Measurements from ENCODE around the gene EMP1. TPM values are rescaled to one million over a fixed set of nuclear protein-coding genes. Genes with fewer than 3 reads are reported as not detected.

EMP1 gene
- total and polyA plus RNA-seq, 2 donors (not counting 3 experiments of a cell fraction or from before 2014, with no cell fraction given), result 265 to 528 TPM

DNA sequence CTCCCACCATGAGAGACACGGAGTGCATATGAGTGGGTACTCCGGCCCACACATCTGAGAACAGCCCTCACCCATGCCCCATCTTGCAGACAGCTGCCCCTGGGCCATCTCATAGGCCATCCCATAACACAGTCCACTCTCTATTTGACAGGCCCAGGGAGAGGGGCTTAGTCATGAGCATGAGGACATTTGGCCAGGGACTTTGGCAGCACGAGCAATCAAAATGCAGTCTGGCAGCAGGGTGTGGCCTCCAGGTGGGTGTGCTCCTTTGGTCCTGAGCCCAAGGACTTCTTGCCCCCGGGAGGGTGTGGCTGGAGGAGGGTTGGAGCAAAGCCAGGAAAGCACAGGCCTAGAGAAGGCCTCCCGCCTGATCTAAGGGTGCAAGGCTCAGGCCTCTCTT, 25.6 kb downstream of the EMP1 start:
- ChIA-PET CTCF (interaction anchor here (1.9 kb wide), 1 partner anchor 12 kb away, joined by 5 read pairs; no protein-coding TSS in a partner anchor), POLR2A (no interaction called here)
- Histone ChIP-seq H3K27ac (ENCODE audit: insufficient read depth, low read depth, low read length) (no peak overlapping the region), H3K9me3 (replicated peaks; ENCODE audit: control insufficient read depth, insufficient read depth, low read length) (no peaks in the 10 kb centered on the region), H3K79me2 (ENCODE audit: control insufficient read depth, insufficient read depth, low read length) (no peaks in the 10 kb centered on the region), H3K9me1 (replicated peaks; ENCODE audit: control insufficient read depth, extremely low read depth, insufficient read depth, low read length) (no peaks in the 10 kb centered on the region), H3K4me2 (ENCODE audit: insufficient read depth, low read length) (no peak overlapping the region), H2AFZ (ENCODE audit: low read depth, low read length) (no peak overlapping the region), H3K36me3 (ENCODE audit: control insufficient read depth in 2 of 2, extremely low read depth in 1 of 2, insufficient read depth in 2 of 2, low read length in 2 of 2) (peaks cover 6 to 9% of the 10 kb centered on the region in 2 experiments), H3K9ac (replicated peaks; ENCODE audit: extremely low read depth, insufficient read depth, low read length) (no peak overlapping the region), H3K4me1 (ENCODE audit: control insufficient read depth, extremely low read depth, insufficient read depth, low read length) (no peaks in the 10 kb centered on the region), H3K27me3 (ENCODE audit: control insufficient read depth in 2 of 2, insufficient read depth in 2 of 2, low read length in 2 of 2) (no peaks in the 10 kb centered on the region), H4K20me1 (replicated peaks; ENCODE audit: control insufficient read depth, extremely low read depth, insufficient read depth, low read length) (no peaks in the 10 kb centered on the region), H3K4me3 (replicated peaks in 1 of 3; ENCODE audit: insufficient read depth in 1 of 3, low read depth in 1 of 3, low read length in 3 of 3) (no peak overlapping the region)
- DNase-seq (ENCODE audit: low read depth, low spot score) (no peak), FAIRE-seq (no peak)
- dilution Hi-C loops (cut with MboI; ENCODE audit: extremely low pct_ligation_motif_present, low sequenced_read_pairs) (no loop called here), intact Hi-C loops (cut with micrococcal nuclease) (no loop called here)
- no TSS peak for BruUV-seq (replicated peaks)
- TF ChIP-seq, protein P1, sequence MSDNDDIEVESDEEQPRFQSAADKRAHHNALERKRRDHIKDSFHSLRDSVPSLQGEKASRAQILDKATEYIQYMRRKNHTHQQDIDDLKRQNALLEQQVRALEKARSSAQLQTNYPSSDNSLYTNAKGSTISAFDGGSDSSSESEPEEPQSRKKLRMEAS (IDR thresholded peaks at IDR 0.05; ENCODE audit: insufficient read depth, insufficient read length), result no peak
- no peak for TF ChIP-seq GATA2 (IDR thresholded peaks at IDR 0.05; ENCODE audit: insufficient read depth, insufficient read length, low read depth, low read length)
- TF ChIP-seq POLR2A (IDR thresholded peaks at IDR 0.05; ENCODE audit: low read depth, low read length), result no peak
- TF ChIP-seq POLR2AphosphoS5 (IDR thresholded peaks at IDR 0.05; ENCODE audit: insufficient read depth, low read depth, low read length), result no peak
- TF ChIP-seq FOS (IDR thresholded peaks at IDR 0.05; ENCODE audit: borderline replicate concordance, insufficient read depth, low read length), result no peak
- TF ChIP-seq, protein P2, sequence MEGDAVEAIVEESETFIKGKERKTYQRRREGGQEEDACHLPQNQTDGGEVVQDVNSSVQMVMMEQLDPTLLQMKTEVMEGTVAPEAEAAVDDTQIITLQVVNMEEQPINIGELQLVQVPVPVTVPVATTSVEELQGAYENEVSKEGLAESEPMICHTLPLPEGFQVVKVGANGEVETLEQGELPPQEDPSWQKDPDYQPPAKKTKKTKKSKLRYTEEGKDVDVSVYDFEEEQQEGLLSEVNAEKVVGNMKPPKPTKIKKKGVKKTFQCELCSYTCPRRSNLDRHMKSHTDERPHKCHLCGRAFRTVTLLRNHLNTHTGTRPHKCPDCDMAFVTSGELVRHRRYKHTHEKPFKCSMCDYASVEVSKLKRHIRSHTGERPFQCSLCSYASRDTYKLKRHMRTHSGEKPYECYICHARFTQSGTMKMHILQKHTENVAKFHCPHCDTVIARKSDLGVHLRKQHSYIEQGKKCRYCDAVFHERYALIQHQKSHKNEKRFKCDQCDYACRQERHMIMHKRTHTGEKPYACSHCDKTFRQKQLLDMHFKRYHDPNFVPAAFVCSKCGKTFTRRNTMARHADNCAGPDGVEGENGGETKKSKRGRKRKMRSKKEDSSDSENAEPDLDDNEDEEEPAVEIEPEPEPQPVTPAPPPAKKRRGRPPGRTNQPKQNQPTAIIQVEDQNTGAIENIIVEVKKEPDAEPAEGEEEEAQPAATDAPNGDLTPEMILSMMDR (IDR thresholded peaks at IDR 0.05; ENCODE audit: extremely low read depth in 1 of 2, insufficient read depth in 1 of 2, low read depth in 1 of 2, low read length in 2 of 2), result no peak

All from endothelial cell of umbilical vein (primary cell).